GM18526 (cell line): ENCODE measurements around the gene NPDC1.

ENCODE experiments used
- POLR2A ChIP-seq: IDR thresholded peaks from 3 replicates; pipeline ENCODE4 v1.6.1; 2011; ENCODE audit not compliant: insufficient read length; ENCODE audit errors: extremely low read depth

The NPDC1 gene

DNA sequence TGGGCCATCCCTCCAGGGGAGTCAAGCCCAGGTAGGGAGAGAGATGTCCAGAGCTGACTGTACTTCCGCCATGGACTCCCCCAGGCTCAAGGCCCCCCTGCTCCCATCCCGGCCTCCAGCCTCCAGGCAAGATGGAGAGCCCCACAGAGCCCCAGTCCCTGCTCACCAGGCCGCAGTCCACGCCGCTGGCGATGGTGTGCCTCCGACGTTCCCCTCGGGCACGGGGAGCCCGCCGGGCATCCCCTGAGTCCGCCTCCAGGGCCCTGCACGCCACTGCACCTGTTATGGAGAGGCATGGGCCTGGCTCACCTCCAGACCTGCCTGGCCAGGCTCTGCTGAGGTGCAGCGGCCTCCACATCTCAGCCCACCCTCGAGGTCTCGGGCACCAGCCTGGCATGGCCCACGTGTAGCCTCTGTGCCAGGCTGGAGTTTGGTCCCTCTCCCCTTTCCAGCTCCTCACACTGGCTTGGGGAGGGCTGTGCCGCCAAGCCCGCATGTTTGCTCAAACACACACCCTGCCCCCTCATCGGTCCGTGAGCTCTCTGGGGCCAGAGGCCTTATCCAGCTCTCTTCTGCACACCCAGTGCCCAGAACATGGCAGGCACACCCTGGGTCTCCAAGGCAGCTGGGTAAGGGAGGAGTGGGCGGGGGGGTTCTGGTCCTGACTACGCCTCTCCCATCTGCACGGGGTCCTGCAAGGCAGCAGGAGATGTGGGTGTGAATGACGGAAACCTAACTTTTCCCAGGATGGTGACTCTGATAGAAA lies 20.3 kb upstream of the NPDC1 start:
- TF ChIP-seq POLR2A, result no peak

DNA sequence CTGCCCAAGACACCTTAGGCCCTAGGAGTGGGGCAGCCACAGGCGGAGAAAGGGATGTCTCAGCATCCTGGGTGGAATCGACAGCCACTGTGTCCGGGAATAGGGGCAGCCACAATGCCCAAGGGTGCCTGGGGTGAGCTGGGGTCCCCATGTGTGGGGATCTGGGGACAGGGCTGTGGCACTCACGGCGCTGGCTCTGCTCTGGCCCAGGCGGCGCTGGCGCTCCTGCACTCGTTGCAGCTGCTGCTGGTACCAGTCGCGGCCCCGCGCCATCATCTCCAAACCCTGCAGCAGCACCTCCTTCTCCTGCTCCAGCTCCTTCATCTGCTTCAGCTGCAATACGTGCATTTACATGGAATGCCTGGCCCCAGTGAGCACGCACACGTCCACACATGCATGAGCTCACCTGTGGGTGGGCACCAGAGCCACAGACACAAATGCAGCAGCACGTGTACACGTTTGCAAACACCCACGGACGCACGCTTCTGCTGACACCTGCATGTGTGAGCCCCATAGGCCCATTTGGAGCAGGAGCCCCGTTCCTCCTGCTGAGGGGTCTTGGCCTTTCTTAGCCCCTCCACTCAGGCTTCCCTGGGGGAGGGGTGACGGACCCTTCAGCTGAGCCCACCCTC lies 19.5 kb upstream of the NPDC1 start:
- TF ChIP-seq POLR2A, result no peak

DNA sequence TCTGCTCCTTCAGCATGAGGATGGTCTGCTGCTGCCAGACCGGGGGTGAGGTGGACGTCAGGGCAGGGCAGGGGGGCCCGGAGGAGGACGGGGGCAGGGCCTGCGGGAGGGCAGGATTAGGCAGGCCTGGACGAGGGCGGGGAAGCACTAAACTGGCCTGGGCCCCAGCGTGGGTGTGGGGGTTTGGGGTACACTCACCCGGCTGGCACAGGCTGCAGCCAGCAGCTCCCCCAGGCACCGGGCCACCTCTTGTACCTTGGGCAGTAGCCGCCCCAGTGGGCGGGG lies 18.8 kb upstream of the NPDC1 start:
- no peak for TF ChIP-seq POLR2A

DNA sequence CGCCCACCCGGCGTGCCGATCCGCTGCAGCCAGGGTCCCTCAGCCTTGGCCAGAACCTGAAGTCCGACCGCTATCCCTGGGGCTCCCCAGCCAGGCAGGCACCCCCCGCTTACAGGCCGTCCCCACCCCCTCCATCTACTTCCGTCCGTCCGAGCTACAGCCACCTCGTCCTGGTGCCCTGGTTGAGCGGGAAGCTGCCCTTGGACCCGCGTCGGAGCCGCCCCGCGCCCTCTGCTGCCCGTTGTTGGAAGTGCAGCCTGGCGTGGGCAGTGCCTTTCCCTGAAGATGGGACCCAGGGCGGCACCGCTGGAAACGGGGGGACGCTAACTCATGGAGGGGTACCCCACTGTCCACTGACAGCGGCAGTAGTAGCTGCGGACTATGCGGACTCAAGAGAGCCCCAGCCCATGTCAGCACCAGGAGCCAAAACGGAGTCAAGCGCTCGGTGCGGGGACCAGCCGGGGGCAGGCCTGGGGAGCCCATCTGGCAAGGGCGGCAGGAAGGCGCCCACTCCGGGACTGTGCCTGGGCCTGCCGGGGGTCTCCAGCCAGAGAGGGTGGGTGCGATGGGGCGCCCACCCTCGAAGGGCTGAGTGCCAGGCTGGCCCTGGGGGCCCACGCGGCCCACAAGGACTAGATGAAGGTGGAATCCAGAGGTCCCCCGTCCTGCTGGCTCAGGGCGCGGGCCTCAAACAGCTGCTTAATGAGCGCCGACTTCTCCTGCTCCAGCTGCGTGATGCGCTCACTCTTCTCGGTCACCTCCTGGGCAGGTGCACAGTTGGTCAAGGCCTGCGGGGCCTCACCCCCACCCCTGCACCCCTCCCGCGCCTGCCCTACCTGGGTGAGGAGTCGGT lies 18.3 kb upstream of the NPDC1 start:
- TF ChIP-seq POLR2A, result no peak

DNA sequence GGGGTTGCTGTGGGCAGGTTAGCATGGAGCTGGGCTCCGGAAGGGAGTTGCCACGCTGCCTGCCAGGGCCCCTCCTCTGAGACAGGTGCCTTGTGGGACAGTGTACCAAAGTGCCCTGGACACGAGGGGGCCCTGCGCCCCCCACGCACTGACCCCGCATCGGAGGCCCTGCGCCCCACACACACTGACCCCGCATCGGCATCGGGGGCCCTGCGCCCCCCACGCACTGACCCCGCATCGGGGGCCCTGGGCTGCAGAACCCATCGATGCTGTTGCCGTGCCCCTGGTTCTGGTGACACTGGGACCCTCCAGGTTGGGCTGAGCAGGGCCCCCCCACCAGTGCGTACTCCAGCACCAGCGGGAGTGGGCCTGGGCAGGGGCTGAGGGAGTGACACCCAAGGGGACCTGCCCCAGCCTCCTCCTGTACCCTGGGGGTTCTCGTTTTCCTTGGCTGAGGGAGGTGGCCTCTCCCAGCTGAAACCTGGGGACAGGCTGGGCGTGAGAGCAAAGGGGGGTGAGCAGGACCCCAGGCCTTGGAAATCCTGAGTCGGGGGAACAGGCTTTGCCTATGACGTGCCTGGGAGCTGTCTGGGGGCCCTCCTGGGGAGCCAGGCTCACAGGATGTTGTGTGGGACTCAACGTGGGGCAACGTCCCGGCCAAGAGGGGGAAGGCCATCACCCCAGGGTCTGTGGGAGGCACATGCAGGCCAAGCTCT lies 17.5 kb upstream of the NPDC1 start:
- no peak for TF ChIP-seq POLR2A

DNA sequence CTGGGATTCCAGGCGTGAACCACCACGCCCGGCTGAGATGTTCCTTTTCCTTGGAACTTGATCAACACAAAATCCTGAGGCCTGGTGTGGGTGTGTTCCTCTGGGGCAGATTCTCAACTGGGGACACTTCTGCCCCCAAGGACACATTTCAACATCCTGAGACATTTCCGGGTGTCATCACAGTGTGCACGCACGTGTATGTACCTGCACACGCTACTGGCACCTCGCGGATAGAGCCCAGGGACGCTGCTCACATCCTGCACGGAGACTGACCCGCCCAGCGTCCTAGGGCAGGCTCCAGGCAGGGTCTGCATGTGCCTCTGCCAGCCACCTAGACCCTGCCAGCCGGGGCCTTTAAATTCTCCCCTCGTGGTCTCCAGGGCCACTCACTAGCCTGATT lies 16.4 kb upstream of the NPDC1 start:
- TF ChIP-seq POLR2A, result no peak

DNA sequence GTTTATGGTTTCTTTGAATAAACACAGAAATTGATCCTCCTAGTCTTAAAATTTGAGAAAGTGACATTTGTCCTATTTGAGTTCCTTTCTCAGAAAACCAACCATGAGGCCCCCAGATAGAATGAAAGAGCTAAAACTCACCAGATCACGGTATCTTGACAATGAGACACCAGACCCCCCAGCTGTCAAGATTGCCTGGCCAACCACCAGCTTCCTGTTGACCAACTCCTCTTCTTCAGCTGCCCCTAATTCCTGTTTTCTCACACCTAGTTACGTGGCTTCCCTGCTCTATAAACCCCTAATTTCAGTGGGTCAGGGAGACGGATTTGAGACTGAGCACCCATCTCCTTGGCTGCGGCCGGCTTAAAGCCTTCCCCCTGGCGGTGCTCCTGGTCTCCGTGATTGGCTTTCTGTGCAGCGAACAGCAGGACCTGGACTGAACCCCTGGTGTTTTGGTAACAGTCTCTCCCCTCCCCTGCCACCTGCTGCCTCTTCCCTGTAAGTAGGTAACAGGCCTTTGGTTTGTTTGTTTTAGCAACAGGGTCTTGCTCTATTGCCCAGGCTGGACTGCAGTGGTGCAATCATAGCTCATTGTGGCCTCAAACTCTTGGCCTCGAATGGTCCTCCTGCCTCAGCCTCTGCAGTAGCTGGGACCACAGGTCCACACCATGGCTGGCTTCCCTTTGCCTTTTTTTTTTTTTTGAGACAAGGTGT lies 12.7 kb upstream of the NPDC1 start:
- TF ChIP-seq POLR2A, result no peak

DNA sequence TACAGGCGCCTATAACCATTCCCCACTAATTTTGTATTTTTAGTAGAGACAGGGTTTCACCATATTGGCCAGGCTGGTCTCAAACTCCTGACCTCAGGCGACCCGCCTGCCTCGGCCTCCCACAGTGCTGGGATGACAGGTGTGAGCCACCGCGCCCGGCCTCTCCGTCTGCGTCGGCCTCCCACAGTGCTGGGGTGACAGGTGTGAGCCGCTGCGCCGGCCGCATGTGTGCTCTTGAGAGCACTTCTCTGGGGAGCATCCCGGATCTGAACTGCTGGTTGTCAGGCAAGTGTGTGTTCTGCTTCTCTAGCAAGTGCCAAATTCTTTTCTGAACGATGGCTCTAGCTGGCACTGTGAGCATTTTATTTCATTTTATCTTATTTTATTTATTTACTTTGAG lies 11.6 kb upstream of the NPDC1 start:
- no peak for TF ChIP-seq POLR2A

DNA sequence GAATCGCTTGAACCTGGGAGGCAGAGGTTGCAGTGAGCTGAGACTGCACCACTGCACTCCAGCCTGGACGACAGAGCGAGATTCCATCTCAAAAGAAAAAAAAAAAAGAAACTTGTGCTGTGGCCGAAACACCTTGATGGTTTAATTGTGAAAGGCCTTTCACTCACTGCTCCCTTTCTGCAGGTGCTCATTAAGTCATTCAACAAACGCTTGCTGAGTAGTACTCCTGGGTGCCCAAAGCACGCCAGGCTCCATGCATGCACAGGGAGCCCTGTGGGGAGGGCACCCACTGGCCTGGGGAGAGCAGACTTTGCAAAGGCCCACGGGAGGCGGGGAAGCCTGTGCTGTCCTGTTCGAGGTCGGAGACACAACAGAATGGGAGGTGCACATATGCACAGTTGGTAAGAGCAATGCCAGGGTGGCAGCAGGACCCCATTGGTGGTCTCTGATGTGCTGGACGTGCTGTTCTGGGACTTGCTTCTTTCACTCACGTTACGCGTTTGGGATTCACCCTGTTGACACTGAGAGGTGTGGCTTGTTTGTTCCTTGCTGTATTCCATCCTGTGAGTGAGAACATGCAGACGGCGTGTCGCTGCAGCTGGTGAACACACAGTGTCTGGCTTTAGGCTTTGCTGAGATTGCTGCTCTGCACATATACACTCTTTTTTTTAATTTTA lies 10.9 kb upstream of the NPDC1 start:
- TF ChIP-seq POLR2A, result no peak

DNA sequence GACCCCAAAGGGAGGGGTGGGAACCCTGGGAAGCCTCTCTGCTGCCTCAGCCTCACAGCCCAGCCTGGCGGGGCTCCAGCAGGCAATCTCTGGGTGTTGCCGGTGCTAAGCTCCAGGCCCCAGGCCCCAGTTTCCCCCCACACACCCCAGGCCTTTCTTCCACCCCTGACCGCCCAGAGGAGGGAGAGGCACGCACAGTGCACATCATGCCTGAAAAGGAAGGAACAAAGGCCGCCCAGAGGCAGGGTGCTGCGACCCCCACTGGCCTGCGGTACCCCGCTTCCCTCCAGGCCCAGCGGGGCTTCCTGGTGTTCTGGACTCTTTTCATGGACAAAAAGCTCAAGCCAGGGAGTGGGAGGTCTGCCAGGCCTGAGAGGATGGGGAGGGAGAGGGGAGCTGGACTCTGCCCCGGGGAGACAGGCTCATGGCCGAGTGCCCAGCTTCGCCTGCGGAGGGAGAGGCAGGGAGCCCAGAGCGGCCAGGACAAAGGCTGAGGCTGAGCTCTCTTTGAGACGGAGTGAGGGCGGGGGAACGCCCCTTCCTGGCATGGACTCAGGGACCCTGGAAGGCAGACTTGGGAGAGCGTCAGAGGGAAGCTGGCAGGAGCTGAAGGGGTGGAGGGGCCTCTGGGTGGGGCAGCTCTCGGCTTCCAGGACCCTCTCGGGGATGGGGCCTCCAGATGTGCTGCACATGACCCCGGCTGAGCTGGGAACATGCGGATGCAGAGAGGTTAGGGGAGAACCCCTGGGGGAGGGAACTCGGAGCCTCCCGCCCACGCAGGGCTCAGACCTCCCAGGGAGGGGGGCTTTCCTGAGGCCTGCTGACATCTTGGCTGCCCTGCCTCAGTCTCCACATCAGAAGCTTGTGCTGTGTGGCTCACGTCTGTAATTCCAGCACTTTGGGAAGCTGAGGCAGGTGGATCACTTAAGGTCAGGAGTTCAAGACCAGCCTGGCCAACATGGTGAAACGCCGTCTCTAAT lies 9.7 kb upstream of the NPDC1 start:
- no peak for TF ChIP-seq POLR2A

DNA sequence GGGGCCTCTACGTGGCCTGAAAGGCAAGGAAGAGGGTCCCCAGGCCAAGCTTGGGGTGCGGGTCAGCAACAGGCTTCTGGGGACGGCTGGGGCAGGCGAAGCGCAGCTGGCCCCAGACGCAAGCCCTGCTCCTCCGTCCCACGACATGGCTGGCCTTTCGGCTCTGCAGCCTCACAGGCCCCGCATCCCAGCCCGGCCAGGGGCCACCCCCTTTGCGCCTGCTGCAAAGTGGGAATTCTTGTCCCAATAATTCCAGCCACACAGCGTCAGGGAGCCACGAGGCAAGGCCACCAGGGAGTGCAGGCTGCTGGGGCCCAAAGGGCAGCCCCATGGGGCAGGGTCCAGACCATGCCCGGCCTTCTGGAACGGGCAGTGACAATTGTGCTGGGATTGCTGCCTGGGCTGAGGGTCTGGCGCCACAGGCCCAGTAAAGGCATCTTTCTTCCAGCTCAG lies 9.0 kb upstream of the NPDC1 start:
- TF ChIP-seq POLR2A, result no peak

DNA sequence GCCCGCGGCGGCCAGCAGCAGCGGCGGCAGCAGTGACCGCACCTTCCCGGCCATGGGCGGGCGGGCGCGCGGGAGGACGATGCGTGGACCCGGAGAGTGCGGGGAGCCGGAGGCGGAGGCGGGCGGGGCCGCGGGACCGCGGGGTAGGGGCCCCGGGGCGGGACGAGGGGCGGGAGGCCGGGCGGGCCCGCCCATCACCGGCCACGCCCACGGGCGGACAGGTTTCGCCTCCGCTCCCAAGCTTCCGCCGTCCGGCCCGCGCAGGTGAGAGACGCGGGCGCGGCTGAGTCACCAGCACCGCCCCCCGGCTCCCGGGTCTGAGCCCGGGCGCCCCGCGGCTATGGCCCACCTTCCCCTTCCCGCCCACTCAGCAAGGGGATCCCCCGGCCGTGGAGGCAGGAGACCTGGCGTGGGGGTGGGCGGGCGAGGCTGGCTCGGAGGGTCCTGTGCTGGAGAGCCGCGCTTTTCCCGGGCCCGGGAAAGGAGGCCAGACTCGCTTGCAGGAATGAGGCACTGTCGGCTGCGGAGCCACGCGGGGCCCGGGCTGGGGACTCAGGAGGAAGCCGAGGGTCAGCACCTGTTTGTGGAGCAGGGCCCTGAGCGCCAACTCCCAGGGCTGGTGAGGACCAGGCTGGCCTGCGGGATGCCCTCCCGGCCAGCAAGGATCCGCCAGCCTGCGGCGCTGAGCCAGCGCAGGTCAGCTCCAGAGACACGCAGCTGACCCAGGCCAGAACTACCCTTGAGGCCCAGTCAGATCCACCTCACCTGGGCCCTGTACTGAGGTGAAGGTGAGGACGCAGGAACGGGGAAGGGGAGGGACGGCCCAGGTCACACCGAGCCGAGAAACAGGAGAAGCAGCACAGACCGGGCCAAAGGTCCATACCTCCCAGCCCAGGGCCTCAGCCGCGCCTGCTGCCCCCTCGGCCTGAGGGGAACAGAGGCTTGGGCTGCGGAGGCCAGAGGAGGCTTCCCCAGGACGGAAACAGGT lies 8.3 kb upstream of the NPDC1 start, which contains the start of gene ENTPD2:
Gene ENTPD2 (minus strand): TSS at position 118 of the 988 bp plus-strand sequence. CDS start 64 bp downstream, at position 54.
- TF ChIP-seq POLR2A, result no peak
